Progenitor cell of endocrine pancreas (in vitro differentiated cells): ENCODE results near the gene PCBP3. TPM values are rescaled to one million over a fixed set of nuclear protein-coding genes. Genes with fewer than 3 reads are reported as not detected.

Source experiments
- DNase-seq: peaks from one replicate; pipeline ENCODE4 v3.0.0; 2021; ENCODE audit warnings: low spot score; ENCODE audit not compliant: unreplicated experiment
- H3K27ac Mint-ChIP-seq: 2 replicates; pipeline ENCODE4 v1.8.0; 2021; ENCODE audit warnings: mild to moderate bottlenecking, moderate library complexity, mixed read lengths
- H3K27me3 Mint-ChIP-seq: 2 replicates; pipeline ENCODE4 v1.8.0; 2021; ENCODE audit warnings: mixed read lengths
- H3K36me3 Mint-ChIP-seq: 2 replicates; pipeline ENCODE4 v1.8.0; 2022; ENCODE audit warnings: mixed read lengths; ENCODE audit not compliant: insufficient read depth
- H3K4me1 Mint-ChIP-seq: 2 replicates; pipeline ENCODE4 v1.8.0; 2021; ENCODE audit warnings: low read depth, mixed read lengths
- H3K4me3 Mint-ChIP-seq: 2 replicates; pipeline ENCODE4 v1.8.0; 2021; ENCODE audit warnings: low read depth, mild to moderate bottlenecking, moderate library complexity, mixed read lengths
- H3K9me3 Mint-ChIP-seq: 2 replicates; pipeline ENCODE4 v1.8.0; 2021; ENCODE audit warnings: low read depth, mixed read lengths
- CTCF ChIP-seq: fragments of 200-600 bp; sonication (generic); IDR thresholded peaks from one replicate; pipeline ENCODE4 v1.5.0; 2021; ENCODE audit warnings: antibody characterized with exemption, mild to moderate bottlenecking; ENCODE audit not compliant: unreplicated experiment
- total RNA-seq: library from RNA; stranded (reverse); gene quantifications from 2 replicates; pipeline ENCODE4 v1.2.1, GENCODE V29; 2021

The PCBP3 gene
- total RNA-seq, 1 donor from 2014 or later, result 3.7 TPM

- Mint-ChIP-seq H3K9me3 (no peaks in the 10 kb centered on the region), H3K4me3 (no peak overlapping the region), H3K4me1 (no peaks in the 10 kb centered on the region), H3K27me3 (peaks cover 42% of the 10 kb centered on the region), H3K27ac (no peak overlapping the region), H3K36me3 (no peaks in the 10 kb centered on the region)
- TF ChIP-seq CTCF, result no peak
- DNase-seq, result no peak
Observed at GRCh38 chr21:45639206-45640000, 4.1 kb upstream of the PCBP3 start.

GRCh38 chr21:45640001-45640887, 3.3 kb upstream of the PCBP3 start:
- no peaks in the 10 kb centered on the region for H3K9me3 Mint-ChIP-seq
- no peaks in the 10 kb centered on the region for H3K4me1 Mint-ChIP-seq
- no peak overlapping the region for H3K27ac Mint-ChIP-seq
- no peak overlapping the region for H3K4me3 Mint-ChIP-seq
- no peak for DNase-seq
- TF ChIP-seq CTCF, result no peak
- no peaks in the 10 kb centered on the region for H3K36me3 Mint-ChIP-seq
- H3K27me3 Mint-ChIP-seq, result peaks cover 51% of the 10 kb centered on the region

GRCh38 chr21:45640888-45641479, 2.5 kb upstream of the PCBP3 start:
- TF ChIP-seq CTCF, result peak; percentile 8
- Mint-ChIP-seq H3K27me3 (peaks cover 58% of the 10 kb centered on the region), H3K27ac (no peak overlapping the region), H3K4me1 (no peaks in the 10 kb centered on the region), H3K36me3 (no peaks in the 10 kb centered on the region), H3K4me3 (no peak overlapping the region), H3K9me3 (no peaks in the 10 kb centered on the region)
- DNase-seq, result no peak

GRCh38 chr21:45641480-45642035, 2.0 kb upstream of the PCBP3 start:
- no peaks in the 10 kb centered on the region for H3K4me1 Mint-ChIP-seq
- no peaks in the 10 kb centered on the region for H3K36me3 Mint-ChIP-seq
- no peak for TF ChIP-seq CTCF
- H3K27me3 Mint-ChIP-seq, result peaks cover 58% of the 10 kb centered on the region
- DNase-seq, result no peak
- H3K4me3 Mint-ChIP-seq, result peak overlapping the region; percentile 58
- no peaks in the 10 kb centered on the region for H3K9me3 Mint-ChIP-seq
- H3K27ac Mint-ChIP-seq, result no peak overlapping the region
